ENCODE results near the gene SYNDIG1L. TPM values are rescaled to one million over a fixed set of nuclear protein-coding genes. Genes with fewer than 3 reads are reported as not detected.

The SYNDIG1L gene
- total and polyA plus RNA-seq, 9 of the 15 experiments (the other 6 are each of a cell fraction or from before 2014, with no cell fraction given), result not detected

DNA sequence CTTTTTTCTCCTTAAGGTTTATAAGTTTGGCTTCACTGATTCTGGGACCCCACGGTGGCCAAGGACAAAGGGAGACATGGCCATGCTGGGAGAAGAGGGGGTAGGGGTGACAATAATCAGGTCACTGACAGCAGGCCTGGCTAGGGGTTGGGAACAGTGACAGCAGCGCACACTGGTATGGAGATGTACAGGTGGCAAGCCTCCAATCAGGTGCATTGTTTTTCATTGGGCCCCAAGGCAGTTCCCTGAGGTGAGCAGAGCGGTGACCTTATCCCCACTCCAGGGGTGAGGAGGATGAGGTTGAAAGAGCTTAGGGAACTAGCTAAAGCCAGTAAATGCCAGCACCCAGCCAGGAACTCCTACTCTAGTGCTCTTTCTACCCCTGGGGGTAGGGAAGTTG is 1.4 kb downstream of the SYNDIG1L start:
- peaks cover 0 to 20% of the 10 kb centered on the region in 2 experiments; a peak in 2 of 5 replicates for H3K27me3 ChIP-seq (ENCODE audit: control insufficient read depth in 2 of 2, insufficient read depth in 2 of 2, low read length in 2 of 2)
- no peaks in the 10 kb centered on the region for H3K79me2 ChIP-seq (ENCODE audit: control insufficient read depth, insufficient read depth, low read length)
- ChIA-PET POLR2A (no interaction called here), CTCF (ENCODE audit: low intra/inter-chr PET ratio) (interaction anchor here (0.6 kb wide), 1 partner anchor 29 kb away, joined by 3 read pairs; no protein-coding TSS in a partner anchor)
- H3K36me3 ChIP-seq (ENCODE audit: control insufficient read depth, insufficient read depth, low read length), result no peaks in the 10 kb centered on the region
- H3K9ac ChIP-seq (ENCODE audit: insufficient read depth in 1 of 2, low read depth in 2 of 2, low read length in 2 of 2), result no peak overlapping the region
- in situ Hi-C loops (cut with MboI) (no loop called here), intact Hi-C loops (cut with micrococcal nuclease) (no loop called here)
- H2AFZ ChIP-seq (ENCODE audit: low read depth, low read length), result no peak overlapping the region
- no peak overlapping the region for H3K27ac ChIP-seq (ENCODE audit: extremely low read depth, low read depth, low read length)
- no peak for DNase-seq (ENCODE audit: extremely low read depth in 1 of 4, low spot score in 3 of 4)
- no peak for FAIRE-seq
- no peaks in the 10 kb centered on the region for H3K9me3 ChIP-seq (replicated peaks; ENCODE audit: control insufficient read depth, insufficient read depth, low read depth, low read length)
- H3K4me1 ChIP-seq (replicated peaks in 1 of 2; ENCODE audit: control insufficient read depth in 2 of 2, insufficient read depth in 2 of 2, low read length in 2 of 2), result peaks cover 0 to 6% of the 10 kb centered on the region in 2 experiments; a peak in 2 of 5 replicates
- H3K4me3 ChIP-seq, result no peak overlapping the region
- ATAC-seq, result no peak
- no peaks in the 10 kb centered on the region for H3K9me1 ChIP-seq (ENCODE audit: control insufficient read depth, insufficient read depth, low read length)
- no peaks in the 10 kb centered on the region for H4K20me1 ChIP-seq (replicated peaks; ENCODE audit: control insufficient read depth, insufficient read depth, low read length)
- 0% methylated on average over 3 of the region's 3 CpGs for WGBS (ENCODE audit: insufficient coverage, low coverage, missing lambda C conversion rate)
- BruUV-seq (replicated peaks), result no TSS peak
- no peak overlapping the region for H3K4me2 ChIP-seq (ENCODE audit: insufficient read depth, low read length)
- TF ChIP-seq, protein P1, sequence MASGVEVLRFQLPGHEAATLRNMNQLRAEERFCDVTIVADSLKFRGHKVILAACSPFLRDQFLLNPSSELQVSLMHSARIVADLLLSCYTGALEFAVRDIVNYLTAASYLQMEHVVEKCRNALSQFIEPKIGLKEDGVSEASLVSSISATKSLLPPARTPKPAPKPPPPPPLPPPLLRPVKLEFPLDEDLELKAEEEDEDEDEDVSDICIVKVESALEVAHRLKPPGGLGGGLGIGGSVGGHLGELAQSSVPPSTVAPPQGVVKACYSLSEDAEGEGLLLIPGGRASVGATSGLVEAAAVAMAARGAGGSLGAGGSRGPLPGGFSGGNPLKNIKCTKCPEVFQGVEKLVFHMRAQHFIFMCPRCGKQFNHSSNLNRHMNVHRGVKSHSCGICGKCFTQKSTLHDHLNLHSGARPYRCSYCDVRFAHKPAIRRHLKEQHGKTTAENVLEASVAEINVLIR (CRISPR knock-in tag; IDR thresholded peaks at IDR 0.05), result no peak
- TF ChIP-seq EP300 (IDR thresholded peaks at IDR 0.05; ENCODE audit: low read length) (no peak), ZNF165 (CRISPR knock-in tag; IDR thresholded peaks at IDR 0.05; ENCODE audit: borderline replicate concordance) (no peak), POLR2AphosphoS5 (IDR thresholded peaks at IDR 0.05; ENCODE audit: control insufficient read depth, insufficient read depth, low read depth, low read length) (no peak), DDX20 (tag; IDR thresholded peaks at IDR 0.05; ENCODE audit: low read depth) (no peak), ESRRB (CRISPR knock-in tag; IDR thresholded peaks at IDR 0.05; ENCODE audit: borderline replicate concordance) (no peak), FOXA3 (CRISPR knock-in tag; conservative IDR thresholded peaks at IDR 0.05 in 1 of 2, IDR thresholded peaks at IDR 0.05 in 1 of 2) (no peak), ZSCAN29 (IDR thresholded peaks at IDR 0.05) (no peak), CC2D1A (IDR thresholded peaks at IDR 0.05) (no peak), GATAD2B (IDR thresholded peaks at IDR 0.05; ENCODE audit: borderline replicate concordance) (no peak)
- TF ChIP-seq, protein P2, sequence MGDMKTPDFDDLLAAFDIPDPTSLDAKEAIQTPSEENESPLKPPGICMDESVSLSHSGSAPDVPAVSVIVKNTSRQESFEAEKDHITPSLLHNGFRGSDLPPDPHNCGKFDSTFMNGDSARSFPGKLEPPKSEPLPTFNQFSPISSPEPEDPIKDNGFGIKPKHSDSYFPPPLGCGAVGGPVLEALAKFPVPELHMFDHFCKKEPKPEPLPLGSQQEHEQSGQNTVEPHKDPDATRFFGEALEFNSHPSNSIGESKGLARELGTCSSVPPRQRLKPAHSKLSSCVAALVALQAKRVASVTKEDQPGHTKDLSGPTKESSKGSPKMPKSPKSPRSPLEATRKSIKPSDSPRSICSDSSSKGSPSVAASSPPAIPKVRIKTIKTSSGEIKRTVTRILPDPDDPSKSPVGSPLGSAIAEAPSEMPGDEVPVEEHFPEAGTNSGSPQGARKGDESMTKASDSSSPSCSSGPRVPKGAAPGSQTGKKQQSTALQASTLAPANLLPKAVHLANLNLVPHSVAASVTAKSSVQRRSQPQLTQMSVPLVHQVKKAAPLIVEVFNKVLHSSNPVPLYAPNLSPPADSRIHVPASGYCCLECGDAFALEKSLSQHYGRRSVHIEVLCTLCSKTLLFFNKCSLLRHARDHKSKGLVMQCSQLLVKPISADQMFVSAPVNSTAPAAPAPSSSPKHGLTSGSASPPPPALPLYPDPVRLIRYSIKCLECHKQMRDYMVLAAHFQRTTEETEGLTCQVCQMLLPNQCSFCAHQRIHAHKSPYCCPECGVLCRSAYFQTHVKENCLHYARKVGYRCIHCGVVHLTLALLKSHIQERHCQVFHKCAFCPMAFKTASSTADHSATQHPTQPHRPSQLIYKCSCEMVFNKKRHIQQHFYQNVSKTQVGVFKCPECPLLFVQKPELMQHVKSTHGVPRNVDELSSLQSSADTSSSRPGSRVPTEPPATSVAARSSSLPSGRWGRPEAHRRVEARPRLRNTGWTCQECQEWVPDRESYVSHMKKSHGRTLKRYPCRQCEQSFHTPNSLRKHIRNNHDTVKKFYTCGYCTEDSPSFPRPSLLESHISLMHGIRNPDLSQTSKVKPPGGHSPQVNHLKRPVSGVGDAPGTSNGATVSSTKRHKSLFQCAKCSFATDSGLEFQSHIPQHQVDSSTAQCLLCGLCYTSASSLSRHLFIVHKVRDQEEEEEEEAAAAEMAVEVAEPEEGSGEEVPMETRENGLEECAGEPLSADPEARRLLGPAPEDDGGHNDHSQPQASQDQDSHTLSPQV (IDR thresholded peaks at IDR 0.05), result no peak
- TF ChIP-seq, protein P3, sequence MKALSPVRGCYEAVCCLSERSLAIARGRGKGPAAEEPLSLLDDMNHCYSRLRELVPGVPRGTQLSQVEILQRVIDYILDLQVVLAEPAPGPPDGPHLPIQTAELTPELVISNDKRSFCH (CRISPR knock-in tag; IDR thresholded peaks at IDR 0.05), result no peak
- TF ChIP-seq, protein P3 (tag; IDR thresholded peaks at IDR 0.05), result no peak
- TF ChIP-seq, protein P4, sequence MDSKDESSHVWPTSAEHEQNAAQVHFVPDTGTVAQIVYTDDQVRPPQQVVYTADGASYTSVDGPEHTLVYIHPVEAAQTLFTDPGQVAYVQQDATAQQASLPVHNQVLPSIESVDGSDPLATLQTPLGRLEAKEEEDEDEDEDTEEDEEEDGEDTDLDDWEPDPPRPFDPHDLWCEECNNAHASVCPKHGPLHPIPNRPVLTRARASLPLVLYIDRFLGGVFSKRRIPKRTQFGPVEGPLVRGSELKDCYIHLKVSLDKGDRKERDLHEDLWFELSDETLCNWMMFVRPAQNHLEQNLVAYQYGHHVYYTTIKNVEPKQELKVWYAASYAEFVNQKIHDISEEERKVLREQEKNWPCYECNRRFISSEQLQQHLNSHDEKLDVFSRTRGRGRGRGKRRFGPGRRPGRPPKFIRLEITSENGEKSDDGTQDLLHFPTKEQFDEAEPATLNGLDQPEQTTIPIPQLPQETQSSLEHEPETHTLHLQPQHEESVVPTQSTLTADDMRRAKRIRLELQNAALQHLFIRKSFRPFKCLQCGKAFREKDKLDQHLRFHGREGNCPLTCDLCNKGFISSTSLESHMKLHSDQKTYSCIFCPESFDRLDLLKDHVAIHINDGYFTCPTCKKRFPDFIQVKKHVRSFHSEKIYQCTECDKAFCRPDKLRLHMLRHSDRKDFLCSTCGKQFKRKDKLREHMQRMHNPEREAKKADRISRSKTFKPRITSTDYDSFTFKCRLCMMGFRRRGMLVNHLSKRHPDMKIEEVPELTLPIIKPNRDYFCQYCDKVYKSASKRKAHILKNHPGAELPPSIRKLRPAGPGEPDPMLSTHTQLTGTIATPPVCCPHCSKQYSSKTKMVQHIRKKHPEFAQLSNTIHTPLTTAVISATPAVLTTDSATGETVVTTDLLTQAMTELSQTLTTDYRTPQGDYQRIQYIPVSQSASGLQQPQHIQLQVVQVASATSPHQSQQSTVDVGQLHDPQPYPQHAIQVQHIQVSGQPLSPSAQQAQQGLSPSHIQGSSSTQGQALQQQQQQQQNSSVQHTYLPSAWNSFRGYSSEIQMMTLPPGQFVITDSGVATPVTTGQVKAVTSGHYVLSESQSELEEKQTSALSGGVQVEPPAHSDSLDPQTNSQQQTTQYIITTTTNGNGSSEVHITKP (IDR thresholded peaks at IDR 0.05; ENCODE audit: partially characterized antibody), result no peak

All from K562 (cell line).